ENCODE measurements around the gene KCNMB1.

DNA sequence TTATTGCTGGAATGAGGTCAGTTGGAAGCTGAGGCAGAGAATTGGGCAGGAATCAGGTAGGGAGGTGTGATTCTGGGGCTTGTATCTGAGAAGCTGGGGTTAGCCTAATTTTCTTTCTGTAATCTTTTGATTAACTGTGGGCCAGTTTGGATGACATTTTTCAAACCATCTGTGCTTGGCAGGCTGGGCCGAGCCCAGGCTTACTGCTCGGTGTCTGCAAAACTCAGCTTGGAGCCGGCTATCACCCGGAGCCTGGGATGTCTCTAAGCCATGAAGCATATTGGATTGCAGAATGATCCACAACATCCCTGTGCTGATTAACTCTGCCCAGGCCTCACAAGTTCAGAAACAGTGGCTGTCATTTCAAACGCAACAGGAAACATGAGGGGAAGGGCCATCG lies 26.5 kb downstream of the KCNMB1 start:
- TF ChIP-seq, protein P1, sequence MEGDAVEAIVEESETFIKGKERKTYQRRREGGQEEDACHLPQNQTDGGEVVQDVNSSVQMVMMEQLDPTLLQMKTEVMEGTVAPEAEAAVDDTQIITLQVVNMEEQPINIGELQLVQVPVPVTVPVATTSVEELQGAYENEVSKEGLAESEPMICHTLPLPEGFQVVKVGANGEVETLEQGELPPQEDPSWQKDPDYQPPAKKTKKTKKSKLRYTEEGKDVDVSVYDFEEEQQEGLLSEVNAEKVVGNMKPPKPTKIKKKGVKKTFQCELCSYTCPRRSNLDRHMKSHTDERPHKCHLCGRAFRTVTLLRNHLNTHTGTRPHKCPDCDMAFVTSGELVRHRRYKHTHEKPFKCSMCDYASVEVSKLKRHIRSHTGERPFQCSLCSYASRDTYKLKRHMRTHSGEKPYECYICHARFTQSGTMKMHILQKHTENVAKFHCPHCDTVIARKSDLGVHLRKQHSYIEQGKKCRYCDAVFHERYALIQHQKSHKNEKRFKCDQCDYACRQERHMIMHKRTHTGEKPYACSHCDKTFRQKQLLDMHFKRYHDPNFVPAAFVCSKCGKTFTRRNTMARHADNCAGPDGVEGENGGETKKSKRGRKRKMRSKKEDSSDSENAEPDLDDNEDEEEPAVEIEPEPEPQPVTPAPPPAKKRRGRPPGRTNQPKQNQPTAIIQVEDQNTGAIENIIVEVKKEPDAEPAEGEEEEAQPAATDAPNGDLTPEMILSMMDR (IDR thresholded peaks at IDR 0.05): no peak
- no peak for TF ChIP-seq POLR2AphosphoS5 (IDR thresholded peaks at IDR 0.05; ENCODE audit: insufficient read depth in 1 of 2, low read depth in 1 of 2)
